Measurements from ENCODE around the gene FAM76B. TPM values are rescaled to one million over a fixed set of nuclear protein-coding genes. Genes with fewer than 3 reads are reported as not detected.

The FAM76B gene
- polyA plus RNA-seq, 3 donors = 7.8 to 46.6 (median 8.2) TPM

DNA sequence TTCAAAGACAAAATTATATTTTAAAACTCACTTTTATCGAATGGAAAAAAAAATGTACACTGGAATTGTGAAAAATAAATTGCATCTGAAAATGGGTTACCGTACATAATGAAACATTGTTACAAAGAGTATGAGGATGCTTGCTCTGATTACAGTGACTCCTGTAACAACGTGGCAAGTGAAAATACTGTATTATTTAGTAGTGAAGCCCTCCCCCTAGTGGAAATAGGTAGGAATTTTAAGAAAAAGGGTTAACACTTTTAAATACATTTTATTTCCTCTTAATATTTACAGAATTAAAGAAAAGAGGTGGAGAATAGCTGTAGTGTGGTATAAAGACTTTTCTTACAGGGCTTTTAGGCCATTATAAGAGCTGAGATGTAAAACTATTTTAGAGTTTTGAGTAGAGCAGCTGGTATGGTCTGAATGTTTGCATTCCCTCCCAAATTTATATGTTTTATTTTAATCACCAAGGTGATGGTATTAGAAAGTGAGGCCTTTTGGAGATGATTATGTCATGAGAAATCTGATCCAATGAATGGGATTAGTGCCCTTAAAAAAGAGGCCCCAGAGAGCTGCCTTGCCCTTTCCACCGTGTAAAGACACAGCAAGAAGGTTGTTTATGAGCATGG, 25.2 kb downstream of the FAM76B start:
- intact Hi-C loops (cut with micrococcal nuclease) = loop anchor here (2.0 to 10.0 kb wide), 5 partner anchors 612 to 1140 kb away; partner anchors contain the start of genes ENDOD1 (in 1 of the 2) and SRSF8 (in 1 of the 2)
- peaks cover 0 to 2% (median 1%) of the 10 kb centered on the region in 3 donors for H3K27me3 Mint-ChIP-seq (ENCODE audit: low read depth in 3 of 3)
- H3K9me3 Mint-ChIP-seq = no peaks in the 10 kb centered on the region

GRCh38 chr11:95762534-95762933, 27.0 kb downstream of the FAM76B start:
- no peaks in the 10 kb centered on the region for H3K27me3 ChIP-seq (ENCODE audit: control insufficient read depth in 2 of 2, insufficient read depth in 2 of 2, low read length in 2 of 2)
- peaks cover 0 to 2% (median 1%) of the 10 kb centered on the region in 3 donors for H3K27me3 Mint-ChIP-seq (ENCODE audit: low read depth in 3 of 3)
- H3K9me3 Mint-ChIP-seq = no peaks in the 10 kb centered on the region
- H3K27ac ChIP-seq (ENCODE audit: low read depth in 1 of 2, low read length in 2 of 2) = no peak overlapping the region
- no peaks in the 10 kb centered on the region for H3K9me3 ChIP-seq (replicated peaks in 1 of 2; ENCODE audit: control insufficient read depth in 1 of 2, insufficient read depth in 1 of 2, low read length in 2 of 2)
- no peaks in the 10 kb centered on the region for H3K79me2 ChIP-seq (ENCODE audit: insufficient read depth, low read length)
- no peak overlapping the region for H3K27ac Mint-ChIP-seq
- no peak overlapping the region for H3K4me3 Mint-ChIP-seq
- no peak overlapping the region for H3K4me3 ChIP-seq (replicated peaks in 1 of 3; ENCODE audit: low read depth in 2 of 3, low read length in 3 of 3)
- WGBS (ENCODE audit: insufficient coverage) = no CpG with 5 or more reads among the region's 3 CpGs
- no peak overlapping the region for H3K9ac ChIP-seq (ENCODE audit: insufficient read depth, low read length, poor library complexity, severe bottlenecking)
- peaks cover 14% of the 10 kb centered on the region for H3K4me1 Mint-ChIP-seq
- intact Hi-C loops (cut with micrococcal nuclease) = loop anchor here (5.0 to 10.0 kb wide), 4 partner anchors 610 to 1138 kb away; partner anchors contain the start of genes ENDOD1 (in 1 of the 2) and SRSF8 (in 1 of the 2)
- DNase-seq = no peak
- H3K4me2 ChIP-seq (replicated peaks; ENCODE audit: extremely low read depth, low read length, poor library complexity, severe bottlenecking) = no peak overlapping the region
- no peaks in the 10 kb centered on the region for H3K36me3 Mint-ChIP-seq
- H3K36me3 ChIP-seq (replicated peaks in 1 of 2; ENCODE audit: control insufficient read depth in 1 of 2, insufficient read depth in 2 of 2, low read length in 2 of 2) = no peaks in the 10 kb centered on the region
- H2AFZ ChIP-seq (ENCODE audit: insufficient read depth, low read depth, low read length, poor library complexity, severe bottlenecking) = no peak overlapping the region
- peaks cover 11% of the 10 kb centered on the region in 2 donors for H3K4me1 ChIP-seq (ENCODE audit: control insufficient read depth in 1 of 2, insufficient read depth in 2 of 2, low read length in 2 of 2)
- H4K20me1 ChIP-seq (ENCODE audit: insufficient read depth, low read length) = no peaks in the 10 kb centered on the region
- TF ChIP-seq CTCF (IDR thresholded peaks at IDR 0.05) = no peak

More for the DNA sequence above, 25.2 kb downstream of the FAM76B start:
- no peak overlapping the region for H2AFZ ChIP-seq (ENCODE audit: insufficient read depth, low read depth, low read length, poor library complexity, severe bottlenecking)
- peak; percentile 82 for TF ChIP-seq CTCF (IDR thresholded peaks at IDR 0.05)
- no peak overlapping the region for H3K4me2 ChIP-seq (replicated peaks; ENCODE audit: extremely low read depth, low read length, poor library complexity, severe bottlenecking)
- H3K36me3 ChIP-seq (replicated peaks in 1 of 2; ENCODE audit: control insufficient read depth in 1 of 2, insufficient read depth in 2 of 2, low read length in 2 of 2) = peaks cover 0 to 12% of the 10 kb centered on the region in 2 donors
- H3K4me3 ChIP-seq (replicated peaks in 1 of 3; ENCODE audit: low read depth in 2 of 3, low read length in 3 of 3) = no peak overlapping the region
- peak; percentile 27 to 55 (median 42) for DNase-seq
- H3K9me3 ChIP-seq (replicated peaks in 1 of 2; ENCODE audit: control insufficient read depth in 1 of 2, insufficient read depth in 1 of 2, low read length in 2 of 2) = no peaks in the 10 kb centered on the region
- WGBS (ENCODE audit: insufficient coverage) = 83% methylated on average over 1 of the region's 4 CpGs
- H3K27ac Mint-ChIP-seq = no peak overlapping the region
- no peak overlapping the region for H3K4me3 Mint-ChIP-seq
- peaks cover 17% of the 10 kb centered on the region for H3K4me1 Mint-ChIP-seq
- H3K79me2 ChIP-seq (ENCODE audit: insufficient read depth, low read length) = no peaks in the 10 kb centered on the region
- H3K36me3 Mint-ChIP-seq = peaks cover 2 to 8% of the 10 kb centered on the region in 2 donors
- H3K27me3 ChIP-seq (ENCODE audit: control insufficient read depth in 2 of 2, insufficient read depth in 2 of 2, low read length in 2 of 2) = no peaks in the 10 kb centered on the region
- no peak overlapping the region for H3K27ac ChIP-seq (ENCODE audit: low read depth in 1 of 2, low read length in 2 of 2)
- H3K4me1 ChIP-seq (ENCODE audit: control insufficient read depth in 1 of 2, insufficient read depth in 2 of 2, low read length in 2 of 2) = peaks cover 16 to 19% of the 10 kb centered on the region in 2 donors
- H3K9ac ChIP-seq (ENCODE audit: insufficient read depth, low read length, poor library complexity, severe bottlenecking) = no peak overlapping the region
- H4K20me1 ChIP-seq (ENCODE audit: insufficient read depth, low read length) = no peaks in the 10 kb centered on the region
